Skeletal muscle tissue (tissue), 4 donors: ENCODE results near the gene SLC25A23. TPM values are rescaled to one million over a fixed set of nuclear protein-coding genes. Genes with fewer than 3 reads are reported as not detected.
"Not testable (repeated sequence)": the region's sequence is repeated elsewhere in the genome, so short reads cannot be mapped to it uniquely, and the experiment has no call there.

Experiments used
- H3K27ac ChIP-seq: one replicate; pipeline ENCODE4 v1.7.0; 2013; ENCODE audit warnings: mild to moderate bottlenecking, low read depth, low read length, inconsistent platforms
- H3K27me3 ChIP-seq, 3 donors: one replicate each; pipeline ENCODE4 v1.7.0; 2013; ENCODE audit warnings: low read length in 3 of 3; ENCODE audit not compliant: control insufficient read depth in 3 of 3, insufficient read depth in 3 of 3
- H3K36me3 ChIP-seq, 3 donors: one replicate each; pipeline ENCODE4 v1.7.0; 2013; ENCODE audit warnings: low read length in 3 of 3; ENCODE audit not compliant: control insufficient read depth in 3 of 3, insufficient read depth in 3 of 3
- H3K4me1 ChIP-seq, 3 donors: one replicate each; pipeline ENCODE4 v1.7.0; 2013; ENCODE audit warnings: low read length in 3 of 3, mild to moderate bottlenecking in 3 of 3; ENCODE audit not compliant: control insufficient read depth in 3 of 3, insufficient read depth in 3 of 3
- H3K4me3 ChIP-seq, 3 donors: one replicate each; pipeline ENCODE4 v1.7.0; 2013; ENCODE audit warnings: low read length in 3 of 3
- H3K9ac ChIP-seq, 3 donors: one replicate each; pipeline ENCODE4 v1.7.0; 2013; ENCODE audit warnings: low read length in 3 of 3, mild to moderate bottlenecking in 3 of 3, moderate library complexity in 2 of 3, low read depth in 1 of 3
- H3K9me3 ChIP-seq, 3 donors: one replicate each; pipeline ENCODE4 v1.7.0; 2013; ENCODE audit warnings: low read length in 3 of 3; ENCODE audit not compliant: control insufficient read depth in 3 of 3
- total RNA-seq: library from RNA; depleted of rRNA; stranded (reverse); fragments of >200 nt; gene quantifications from one replicate; pipeline ENCODE4 v1.2.3, GENCODE V29; 2014
- donor health status: Osteomylitis.

Gene SLC25A23
- total RNA-seq, 1 donor from 2014 or later, result 7.8 TPM

DNA sequence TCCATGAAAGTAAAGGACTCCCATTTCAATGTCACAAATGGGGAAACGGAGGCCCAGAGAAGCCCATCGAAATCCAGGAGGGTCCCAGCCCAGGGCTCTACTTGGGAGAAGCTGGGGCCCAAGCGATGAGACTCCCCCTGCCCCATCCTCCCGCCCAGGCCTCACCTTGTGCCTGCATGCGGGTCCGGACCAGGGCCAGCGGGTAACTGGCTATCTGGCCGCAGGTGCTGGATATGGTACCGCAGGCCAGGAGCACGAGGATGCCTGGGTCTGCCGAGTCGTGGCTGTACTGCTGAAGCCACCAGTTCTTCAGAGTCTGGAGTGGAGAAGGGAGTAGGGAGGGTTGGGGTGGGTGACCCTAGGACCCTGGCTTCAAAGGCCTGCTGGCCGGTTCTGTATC, 15.6 kb downstream of the SLC25A23 start:
- Histone ChIP-seq H3K36me3 (peaks cover 6 to 14% (median 10%) of the 10 kb centered on the region in 3 donors), H3K9me3 (no peaks in the 10 kb centered on the region), H3K27me3 (no peaks in the 10 kb centered on the region), H3K4me3 (no peak overlapping the region), H3K4me1 (no peaks in the 10 kb centered on the region), H3K9ac (no peak overlapping the region), H3K27ac (no peak overlapping the region)

DNA sequence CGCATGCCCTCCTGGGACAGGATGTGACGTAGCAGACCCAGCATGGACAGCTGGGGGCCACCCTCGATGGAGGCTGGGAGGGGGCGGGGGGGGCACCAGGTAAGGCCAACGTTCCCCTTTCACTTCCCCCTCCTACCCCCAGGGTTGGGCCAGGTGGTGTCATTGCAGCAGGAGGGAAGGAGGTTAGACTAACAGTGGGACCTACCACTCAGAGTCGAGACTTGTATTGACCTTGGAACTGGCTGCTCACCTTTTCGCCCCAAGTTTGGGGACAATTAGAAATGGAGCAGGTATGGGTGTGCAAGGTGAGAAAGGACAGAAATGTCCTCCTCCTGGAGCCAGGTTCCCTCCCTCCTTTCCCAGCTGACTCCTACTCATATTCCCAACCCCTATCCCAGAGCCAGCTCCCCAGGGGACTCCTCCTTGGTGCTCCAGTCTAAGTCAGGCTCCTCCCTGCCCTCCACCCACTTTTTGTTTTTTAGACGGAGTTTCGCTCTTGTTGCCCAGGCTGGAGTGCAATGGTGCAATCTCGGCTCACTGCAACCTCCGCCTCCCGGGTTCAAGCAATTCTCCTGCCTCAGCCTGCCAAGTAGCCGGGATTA, 17.4 kb downstream of the SLC25A23 start:
- H3K27ac ChIP-seq, result no peak overlapping the region
- H3K9ac ChIP-seq, result no peak overlapping the region
- no peaks in the 10 kb centered on the region for H3K27me3 ChIP-seq
- H3K36me3 ChIP-seq, result peaks cover 6 to 14% (median 10%) of the 10 kb centered on the region in 3 donors
- no peaks in the 10 kb centered on the region for H3K4me1 ChIP-seq
- H3K9me3 ChIP-seq, result no peaks in the 10 kb centered on the region
- no peak overlapping the region for H3K4me3 ChIP-seq

GRCh38 chr19:6440905-6441304, 18.7 kb downstream of the SLC25A23 start:
- Histone ChIP-seq H3K4me3 (no peak overlapping the region), H3K36me3 (peaks cover under 1 to 5% (median 2%) of the 10 kb centered on the region in 3 donors), H3K27ac (no peak overlapping the region), H3K9ac (no peak overlapping the region), H3K27me3 (no peaks in the 10 kb centered on the region), H3K9me3 (no peaks in the 10 kb centered on the region), H3K4me1 (no peaks in the 10 kb centered on the region)

GRCh38 chr19:6439743-6440142, 19.8 kb downstream of the SLC25A23 start:
- Histone ChIP-seq H3K27ac (no peak overlapping the region), H3K4me3 (no peak overlapping the region), H3K36me3 (no peaks in the 10 kb centered on the region), H3K9ac (no peak overlapping the region), H3K9me3 (no peaks in the 10 kb centered on the region), H3K27me3 (no peaks in the 10 kb centered on the region), H3K4me1 (no peaks in the 10 kb centered on the region)

GRCh38 chr19:6433663-6434062, 25.9 kb downstream of the SLC25A23 start, which contains the start of gene SLC25A41:
SLC25A41 (minus strand) TSS chr19:6433763; CDS start chr19:6433693, 70 bp downstream.
- Histone ChIP-seq H3K4me3 (no peak within 1 kb of the TSS), H3K9ac (no peak within 1 kb of the TSS), H3K4me1 (no peaks in the 10 kb centered on the region), H3K27me3 (peaks cover 0 to 16% (median 0%) of the 10 kb centered on the region in 3 donors), H3K27ac (no peak within 1 kb of the TSS), H3K36me3 (no peaks in the 10 kb centered on the region), H3K9me3 (no peaks in the 10 kb centered on the region)

- Histone ChIP-seq H3K9me3 (no peaks in the 10 kb centered on the region), H3K36me3 (no peaks in the 10 kb centered on the region), H3K4me1 (no peaks in the 10 kb centered on the region), H3K4me3 (no peak overlapping the region), H3K27me3 (peaks cover 0 to 16% (median 0%) of the 10 kb centered on the region in 3 donors), H3K27ac (no peak overlapping the region), H3K9ac (no peak overlapping the region)
Observed at GRCh38 chr19:6433165-6433564, 26.4 kb downstream of the SLC25A23 start.

DNA sequence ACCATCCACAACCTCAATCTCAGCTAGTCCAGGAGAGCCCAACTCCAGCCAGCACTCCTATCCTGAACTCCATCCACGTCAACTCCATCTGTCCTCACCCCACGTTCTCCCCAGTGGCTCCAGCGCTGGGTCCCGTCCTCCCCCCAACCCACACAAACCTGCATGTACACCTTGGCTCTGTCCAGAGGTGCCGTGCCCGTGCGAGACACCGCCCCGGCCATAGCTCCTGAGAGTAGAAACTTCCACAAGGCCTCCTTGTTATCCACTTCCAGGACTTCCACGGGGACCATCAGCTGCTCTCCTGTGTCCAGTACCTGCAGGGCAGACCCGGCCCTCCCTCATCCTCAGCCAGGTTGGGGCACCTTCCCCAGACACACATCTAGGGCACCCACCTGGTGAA, 27.7 kb downstream of the SLC25A23 start:
- H3K4me1 ChIP-seq, result no peaks in the 10 kb centered on the region

GRCh38 chr19:6429419-6430221, 30.0 kb downstream of the SLC25A23 start:
- Histone ChIP-seq H3K9ac (no peak overlapping the region), H3K9me3 (no peaks in the 10 kb centered on the region), H3K4me3 (no peak overlapping the region), H3K4me1 (peaks cover 5 to 8% (median 5%) of the 10 kb centered on the region in 3 donors), H3K27ac (no peak overlapping the region), H3K27me3 (peaks cover 0 to 16% (median 0%) of the 10 kb centered on the region in 3 donors), H3K36me3 (no peaks in the 10 kb centered on the region)

More for the DNA sequence above, 27.7 kb downstream of the SLC25A23 start:
- Histone ChIP-seq H3K36me3 (no peaks in the 10 kb centered on the region), H3K4me3 (no peak overlapping the region), H3K9ac (no peak overlapping the region), H3K27me3 (peaks cover 0 to 16% (median 0%) of the 10 kb centered on the region in 3 donors), H3K27ac (no peak overlapping the region), H3K9me3 (no peaks in the 10 kb centered on the region)

GRCh38 chr19:6428692-6429418, 30.7 kb downstream of the SLC25A23 start:
- not testable (repeated sequence) for H3K4me1 ChIP-seq, H3K9ac ChIP-seq, H3K27ac ChIP-seq, H3K9me3 ChIP-seq, H3K36me3 ChIP-seq, H3K4me3 ChIP-seq
- H3K27me3 ChIP-seq, result peaks cover 0 to 16% (median 0%) of the 10 kb centered on the region in 3 donors
